Astrocyte of the spinal cord (primary cell): ENCODE results near the gene TNIK.
"Not testable (repeated sequence)": the region's sequence is repeated elsewhere in the genome, so short reads cannot be mapped to it uniquely, and the experiment has no call there.

Experiments
- DNase-seq: peaks from one replicate; pipeline ENCODE4 v3.0.0; 2011; ENCODE audit warnings: low read depth, low spot score
- H3K4me3 ChIP-seq: 2 replicates; pipeline ENCODE4 v1.5.1; 2011; ENCODE audit warnings: low read depth, mild to moderate bottlenecking, low read length, moderate library complexity
- in situ Hi-C: cut with HindIII; loops from 2 replicates; pipeline ENCODE4 v1.10.0; 2017; ENCODE audit warnings: low sequenced_read_pairs
- TF ChIP-seq, protein P1 (sequence below): IDR thresholded peaks from 2 replicates; pipeline ENCODE4 v1.5.1; 2012; ENCODE audit warnings: low read depth, mild to moderate bottlenecking, low read length, inconsistent platforms

TNIK gene

DNA sequence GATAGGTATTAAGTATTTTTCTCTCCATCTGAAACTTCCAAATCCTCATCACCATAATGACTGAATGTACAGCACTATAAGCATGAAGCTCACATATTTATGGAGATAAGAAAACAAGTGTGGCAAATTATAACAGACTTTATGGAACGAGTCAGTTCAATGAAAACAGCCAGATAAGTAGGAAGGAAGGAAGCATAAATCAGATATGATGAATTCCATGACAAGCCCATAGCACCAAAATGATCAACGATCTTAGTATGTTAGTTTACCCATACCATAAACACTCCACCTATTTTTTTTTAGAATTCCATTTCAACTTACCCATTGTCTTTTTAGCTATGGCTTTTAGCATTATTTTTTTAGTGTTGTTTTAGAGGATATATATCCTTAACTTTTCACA is 169.5 kb downstream of the TNIK start:
- TF ChIP-seq, protein P1, sequence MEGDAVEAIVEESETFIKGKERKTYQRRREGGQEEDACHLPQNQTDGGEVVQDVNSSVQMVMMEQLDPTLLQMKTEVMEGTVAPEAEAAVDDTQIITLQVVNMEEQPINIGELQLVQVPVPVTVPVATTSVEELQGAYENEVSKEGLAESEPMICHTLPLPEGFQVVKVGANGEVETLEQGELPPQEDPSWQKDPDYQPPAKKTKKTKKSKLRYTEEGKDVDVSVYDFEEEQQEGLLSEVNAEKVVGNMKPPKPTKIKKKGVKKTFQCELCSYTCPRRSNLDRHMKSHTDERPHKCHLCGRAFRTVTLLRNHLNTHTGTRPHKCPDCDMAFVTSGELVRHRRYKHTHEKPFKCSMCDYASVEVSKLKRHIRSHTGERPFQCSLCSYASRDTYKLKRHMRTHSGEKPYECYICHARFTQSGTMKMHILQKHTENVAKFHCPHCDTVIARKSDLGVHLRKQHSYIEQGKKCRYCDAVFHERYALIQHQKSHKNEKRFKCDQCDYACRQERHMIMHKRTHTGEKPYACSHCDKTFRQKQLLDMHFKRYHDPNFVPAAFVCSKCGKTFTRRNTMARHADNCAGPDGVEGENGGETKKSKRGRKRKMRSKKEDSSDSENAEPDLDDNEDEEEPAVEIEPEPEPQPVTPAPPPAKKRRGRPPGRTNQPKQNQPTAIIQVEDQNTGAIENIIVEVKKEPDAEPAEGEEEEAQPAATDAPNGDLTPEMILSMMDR: no peak
- DNase-seq: no peak
- in situ Hi-C loops: no loop called here

DNA sequence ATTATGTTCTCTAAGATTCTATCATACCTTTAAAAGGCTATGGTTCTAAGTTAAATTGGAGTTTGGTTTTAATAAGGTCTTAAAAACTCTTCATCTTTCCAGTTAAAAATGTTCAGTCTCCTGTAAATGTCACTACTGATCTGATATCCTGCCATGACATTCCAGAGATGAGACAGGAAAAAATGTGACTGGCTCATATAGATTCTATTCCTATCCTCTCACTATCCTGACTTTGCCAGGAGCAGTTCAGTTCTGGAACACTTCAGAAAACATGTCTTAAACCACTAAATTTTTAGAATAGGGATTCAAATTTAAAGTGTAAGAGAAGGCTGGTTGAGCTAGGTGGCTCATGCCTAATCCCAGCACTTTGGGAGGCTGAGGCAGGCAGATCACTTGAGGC is 170.9 kb downstream of the TNIK start:
- TF ChIP-seq, protein P1: no peak
- H3K4me3 ChIP-seq: no peak overlapping the region
- no peak for DNase-seq
- in situ Hi-C loops: no loop called here

More for the DNA sequence above, 169.5 kb downstream of the TNIK start:
- no peak overlapping the region for H3K4me3 ChIP-seq

DNA sequence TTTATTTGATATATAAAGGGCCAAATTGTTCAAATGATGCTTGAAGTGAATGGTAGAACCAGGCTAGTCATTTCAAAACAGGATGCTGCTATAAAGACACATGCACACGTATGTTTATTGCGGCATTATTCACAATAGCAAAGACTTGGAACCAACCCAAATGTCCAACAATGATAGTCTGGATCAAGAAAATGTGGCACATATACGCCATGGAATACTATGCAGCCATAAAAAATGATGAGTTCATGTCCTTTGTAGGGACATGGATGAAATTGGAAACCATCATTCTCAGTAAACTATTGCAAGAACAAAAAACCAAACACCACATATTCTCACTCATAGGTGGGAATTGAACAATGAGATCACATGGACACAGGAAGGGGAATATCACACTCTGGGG is 172.4 kb downstream of the TNIK start:
- H3K4me3 ChIP-seq, in situ Hi-C loops, DNase-seq: not testable (repeated sequence)

DNA sequence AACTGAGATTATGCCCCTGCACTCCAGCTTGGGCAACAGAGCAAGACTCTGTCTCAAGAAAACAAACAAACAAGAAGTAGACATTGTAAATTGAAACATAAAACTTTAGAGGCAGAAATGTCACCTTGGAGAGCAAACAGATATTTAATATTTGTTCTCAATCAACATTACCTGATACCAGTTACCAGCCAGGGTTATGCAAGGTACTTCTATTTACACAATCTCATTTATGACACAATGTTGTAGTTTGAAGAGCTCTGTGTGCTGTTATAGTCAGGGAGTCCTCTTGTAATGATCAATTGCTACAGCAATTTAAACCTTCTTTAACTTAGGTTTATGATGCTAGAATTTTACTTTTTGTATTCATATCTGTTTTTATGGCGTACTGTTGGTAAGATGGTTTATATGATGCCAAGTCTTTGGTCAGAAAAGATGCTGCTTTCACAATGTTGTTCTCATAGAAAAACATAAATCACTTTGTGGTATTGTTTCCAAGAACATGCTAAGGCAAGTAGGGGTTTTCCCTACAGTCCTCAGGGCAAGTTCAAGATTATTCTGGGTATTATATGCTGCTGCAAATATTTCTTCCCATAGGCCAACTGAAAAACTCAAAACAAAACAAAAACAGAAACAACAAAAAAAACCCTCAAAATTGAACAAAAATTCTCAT is 173.5 kb downstream of the TNIK start:
- in situ Hi-C loops: no loop called here
- no peak overlapping the region for H3K4me3 ChIP-seq
- DNase-seq: peak; percentile 34
- TF ChIP-seq, protein P1: no peak

DNA sequence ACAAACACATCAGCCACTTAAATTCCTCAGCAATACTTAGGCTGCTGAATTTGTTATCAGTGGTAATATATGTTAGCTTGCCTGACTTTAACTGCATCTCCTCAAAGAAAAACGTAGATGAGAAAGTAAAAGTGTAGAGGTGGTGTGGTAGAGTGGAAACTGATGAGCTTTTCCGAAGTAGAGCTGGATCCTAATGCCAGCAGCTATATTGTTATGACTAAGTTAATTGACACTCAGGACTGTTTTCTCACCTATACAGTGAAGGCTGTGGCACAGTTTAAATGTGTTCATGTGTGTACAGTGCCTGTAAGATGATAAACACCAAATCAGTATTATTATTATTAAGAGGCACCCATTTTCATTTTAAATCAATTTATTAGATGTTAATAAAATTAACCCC is 174.9 kb downstream of the TNIK start:
- H3K4me3 ChIP-seq: no peak overlapping the region
- in situ Hi-C loops: no loop called here
- DNase-seq: no peak
- TF ChIP-seq, protein P1: no peak

DNA sequence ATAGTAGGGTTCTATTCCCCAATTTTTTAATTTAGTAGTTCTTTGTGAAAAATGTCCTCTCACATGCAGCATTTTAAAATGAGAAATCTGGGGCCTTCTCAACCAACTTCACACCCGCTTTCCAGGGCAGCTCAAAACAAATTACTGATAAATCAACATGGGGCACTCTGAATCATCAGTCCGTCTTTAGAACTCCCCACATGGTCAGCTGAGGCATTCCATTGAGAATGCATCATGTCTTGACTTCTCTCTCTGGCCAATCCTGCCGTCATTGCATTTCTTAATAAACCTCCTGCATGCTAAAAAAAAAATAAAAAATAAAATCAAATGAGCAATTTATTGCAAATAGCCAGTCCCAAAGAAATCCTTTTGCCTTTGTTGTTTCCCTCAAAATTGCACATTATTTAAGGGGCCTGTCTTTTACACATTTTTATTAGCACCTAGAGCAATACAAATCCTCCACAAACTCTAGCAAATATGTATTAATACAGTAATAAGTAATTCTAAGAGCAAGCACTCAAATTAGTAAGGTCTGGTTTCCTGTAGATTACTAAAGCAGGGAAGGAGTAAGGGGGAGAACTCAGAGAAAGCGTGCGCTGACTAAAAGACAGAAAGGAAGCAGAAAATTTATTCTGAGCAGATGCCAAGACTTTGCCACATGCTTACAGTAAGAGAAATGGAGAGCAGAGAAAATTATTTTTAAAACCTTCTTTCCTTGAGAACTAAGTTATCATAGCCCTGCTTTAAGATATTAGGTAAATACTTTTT is 175.7 kb downstream of the TNIK start:
- TF ChIP-seq, protein P1: no peak
- in situ Hi-C loops: no loop called here
- no peak overlapping the region for H3K4me3 ChIP-seq
- DNase-seq: peak; percentile 96

DNA sequence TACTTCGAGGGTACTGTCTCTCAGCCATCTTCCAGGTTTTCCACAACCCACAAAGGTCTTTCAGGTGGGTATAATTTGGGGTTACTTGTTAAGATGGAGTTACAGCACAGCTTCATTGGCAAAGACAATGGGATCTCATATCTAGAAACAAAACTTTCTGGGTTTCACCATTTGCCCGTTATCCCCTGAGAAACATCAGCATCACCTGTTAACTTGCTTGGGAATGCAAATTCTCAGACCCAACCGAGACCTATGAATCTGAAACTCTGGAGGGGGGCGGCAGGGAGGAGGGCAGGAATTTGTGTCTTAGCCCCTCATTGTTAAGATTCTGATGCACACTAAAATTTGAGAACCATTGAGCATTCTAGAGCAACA is 176.4 kb downstream of the TNIK start:
- DNase-seq: no peak
- TF ChIP-seq, protein P1: no peak
- in situ Hi-C loops: no loop called here
- H3K4me3 ChIP-seq: no peak overlapping the region
